ENCODE results near the gene RSRC1. TPM values are rescaled to one million over a fixed set of nuclear protein-coding genes. Genes with fewer than 3 reads are reported as not detected.

The RSRC1 gene
- total RNA-seq, 2 experiments from 2014 or later: 42.9 to 48.9 TPM

GRCh38 chr3:158447408-158447807 lies 337.5 kb downstream of the RSRC1 start:
- Mint-ChIP-seq H3K27me3 (no peaks in the 10 kb centered on the region), H3K4me1 (no peaks in the 10 kb centered on the region), H3K36me3 (no peaks in the 10 kb centered on the region), H3K27ac (no peak overlapping the region), H3K4me3 (no peak overlapping the region), H3K9me3 (no peaks in the 10 kb centered on the region)
- no peak for DNase-seq
- ATAC-seq (ENCODE audit: low read depth): no peak
- POLR2A ChIA-PET: no interaction called here

GRCh38 chr3:158451405-158452055 lies 341.6 kb downstream of the RSRC1 start:
- Mint-ChIP-seq H3K27me3 (no peaks in the 10 kb centered on the region), H3K4me3 (no peak overlapping the region), H3K4me1 (no peaks in the 10 kb centered on the region), H3K27ac (no peak overlapping the region), H3K36me3 (no peaks in the 10 kb centered on the region), H3K9me3 (no peaks in the 10 kb centered on the region)
- no peak for DNase-seq
- no peak for ATAC-seq (ENCODE audit: low read depth)
- POLR2A ChIA-PET: no interaction called here

- Mint-ChIP-seq H3K4me3 (no peak overlapping the region), H3K4me1 (no peaks in the 10 kb centered on the region), H3K27ac (no peak overlapping the region), H3K36me3 (no peaks in the 10 kb centered on the region), H3K9me3 (no peaks in the 10 kb centered on the region), H3K27me3 (no peaks in the 10 kb centered on the region)
- DNase-seq (no peak), ATAC-seq (ENCODE audit: low read depth) (no peak)
- POLR2A ChIA-PET: no interaction called here
Measured at GRCh38 chr3:158452334-158452733, 342.4 kb downstream of the RSRC1 start.

GRCh38 chr3:158453004-158453403 lies 343.1 kb downstream of the RSRC1 start:
- no peak overlapping the region for H3K27ac Mint-ChIP-seq

GRCh38 chr3:158453865-158454264 lies 344.0 kb downstream of the RSRC1 start:
- ATAC-seq (ENCODE audit: low read depth) (no peak), DNase-seq (no peak)
- H3K4me3 Mint-ChIP-seq: no peak overlapping the region
- no peaks in the 10 kb centered on the region for H3K36me3 Mint-ChIP-seq
- no peaks in the 10 kb centered on the region for H3K4me1 Mint-ChIP-seq
- POLR2A ChIA-PET: no interaction called here
- no peaks in the 10 kb centered on the region for H3K9me3 Mint-ChIP-seq
- no peak overlapping the region for H3K27ac Mint-ChIP-seq
- H3K27me3 Mint-ChIP-seq: no peaks in the 10 kb centered on the region

More at GRCh38 chr3:158453004-158453403, 343.1 kb downstream of the RSRC1 start:
- DNase-seq (no peak), ATAC-seq (ENCODE audit: low read depth) (no peak)
- Mint-ChIP-seq H3K36me3 (no peaks in the 10 kb centered on the region), H3K4me3 (no peak overlapping the region), H3K9me3 (no peaks in the 10 kb centered on the region), H3K27me3 (no peaks in the 10 kb centered on the region), H3K4me1 (no peaks in the 10 kb centered on the region)
- POLR2A ChIA-PET: no interaction called here

GRCh38 chr3:158455406-158455805 lies 345.5 kb downstream of the RSRC1 start:
- POLR2A ChIA-PET: no interaction called here
- H3K9me3 Mint-ChIP-seq: no peaks in the 10 kb centered on the region
- H3K36me3 Mint-ChIP-seq: no peaks in the 10 kb centered on the region
- no peak overlapping the region for H3K27ac Mint-ChIP-seq
- DNase-seq (no peak), ATAC-seq (ENCODE audit: low read depth) (no peak)
- no peaks in the 10 kb centered on the region for H3K4me1 Mint-ChIP-seq
- H3K27me3 Mint-ChIP-seq: no peaks in the 10 kb centered on the region
- H3K4me3 Mint-ChIP-seq: no peak overlapping the region

- Mint-ChIP-seq H3K4me3 (no peak overlapping the region), H3K9me3 (no peaks in the 10 kb centered on the region), H3K27me3 (no peaks in the 10 kb centered on the region), H3K36me3 (no peaks in the 10 kb centered on the region), H3K27ac (no peak overlapping the region), H3K4me1 (no peaks in the 10 kb centered on the region)
- POLR2A ChIA-PET: no interaction called here
- DNase-seq (no peak), ATAC-seq (ENCODE audit: low read depth) (no peak)
Measured at GRCh38 chr3:158456114-158456513, 346.2 kb downstream of the RSRC1 start.

GRCh38 chr3:158458464-158458863 lies 348.6 kb downstream of the RSRC1 start:
- POLR2A ChIA-PET: no interaction called here
- H3K9me3 Mint-ChIP-seq: no peaks in the 10 kb centered on the region
- no peak overlapping the region for H3K27ac Mint-ChIP-seq
- H3K4me3 Mint-ChIP-seq: no peak overlapping the region
- ATAC-seq (ENCODE audit: low read depth) (no peak), DNase-seq (no peak)
- no peaks in the 10 kb centered on the region for H3K27me3 Mint-ChIP-seq
- H3K36me3 Mint-ChIP-seq: no peaks in the 10 kb centered on the region
- H3K4me1 Mint-ChIP-seq: no peaks in the 10 kb centered on the region

- no peak for DNase-seq
- no peaks in the 10 kb centered on the region for H3K9me3 Mint-ChIP-seq
- no peak overlapping the region for H3K4me3 Mint-ChIP-seq
- no peak for ATAC-seq (ENCODE audit: low read depth)
- POLR2A ChIA-PET: no interaction called here
- no peaks in the 10 kb centered on the region for H3K27me3 Mint-ChIP-seq
- H3K36me3 Mint-ChIP-seq: no peaks in the 10 kb centered on the region
- no peak overlapping the region for H3K27ac Mint-ChIP-seq
- H3K4me1 Mint-ChIP-seq: no peaks in the 10 kb centered on the region
Measured at GRCh38 chr3:158460926-158461325, 351.0 kb downstream of the RSRC1 start.

GRCh38 chr3:158463556-158463955 lies 353.7 kb downstream of the RSRC1 start:
- no peaks in the 10 kb centered on the region for H3K9me3 Mint-ChIP-seq
- no peak for ATAC-seq (ENCODE audit: low read depth)
- no peak overlapping the region for H3K4me3 Mint-ChIP-seq
- DNase-seq: no peak
- H3K4me1 Mint-ChIP-seq: no peaks in the 10 kb centered on the region
- POLR2A ChIA-PET: no interaction called here
- H3K27me3 Mint-ChIP-seq: no peaks in the 10 kb centered on the region
- H3K27ac Mint-ChIP-seq: no peak overlapping the region
- H3K36me3 Mint-ChIP-seq: no peaks in the 10 kb centered on the region

- ATAC-seq (ENCODE audit: low read depth): no peak
- H3K4me1 Mint-ChIP-seq: no peaks in the 10 kb centered on the region
- no peaks in the 10 kb centered on the region for H3K27me3 Mint-ChIP-seq
- no peaks in the 10 kb centered on the region for H3K9me3 Mint-ChIP-seq
- H3K36me3 Mint-ChIP-seq: no peaks in the 10 kb centered on the region
- POLR2A ChIA-PET: no interaction called here
- H3K27ac Mint-ChIP-seq: no peak overlapping the region
- no peak overlapping the region for H3K4me3 Mint-ChIP-seq
- no peak for DNase-seq
Measured at GRCh38 chr3:158465074-158465473, 355.2 kb downstream of the RSRC1 start.

GRCh38 chr3:158470944-158471638 lies 361.2 kb downstream of the RSRC1 start:
- no peak overlapping the region for H3K4me3 Mint-ChIP-seq
- no peak for ATAC-seq (ENCODE audit: low read depth)
- DNase-seq: no peak
- no peaks in the 10 kb centered on the region for H3K36me3 Mint-ChIP-seq
- H3K9me3 Mint-ChIP-seq: peaks cover 2% of the 10 kb centered on the region
- H3K27ac Mint-ChIP-seq: no peak overlapping the region
- POLR2A ChIA-PET: no interaction called here
- H3K4me1 Mint-ChIP-seq: no peaks in the 10 kb centered on the region
- H3K27me3 Mint-ChIP-seq: no peaks in the 10 kb centered on the region

GRCh38 chr3:158471639-158472294 lies 361.9 kb downstream of the RSRC1 start:
- DNase-seq: no peak
- Mint-ChIP-seq H3K4me1 (no peaks in the 10 kb centered on the region), H3K4me3 (no peak overlapping the region), H3K27ac (no peak overlapping the region), H3K9me3 (peaks cover 2% of the 10 kb centered on the region), H3K36me3 (no peaks in the 10 kb centered on the region), H3K27me3 (no peaks in the 10 kb centered on the region)
- POLR2A ChIA-PET: no interaction called here
- ATAC-seq (ENCODE audit: low read depth): no peak

GRCh38 chr3:158479051-158479450 lies 369.2 kb downstream of the RSRC1 start:
- Mint-ChIP-seq H3K9me3 (no peaks in the 10 kb centered on the region), H3K36me3 (no peaks in the 10 kb centered on the region), H3K4me1 (no peaks in the 10 kb centered on the region), H3K27ac (no peak overlapping the region), H3K4me3 (no peak overlapping the region), H3K27me3 (no peaks in the 10 kb centered on the region)
- ATAC-seq (ENCODE audit: low read depth) (no peak), DNase-seq (no peak)
- POLR2A ChIA-PET: no interaction called here

All from activated naive CD8-positive, alpha-beta T cell treated with anti-CD3 and anti-CD28 coated beads, Interleukin-2, amount 10 ng/mL, durations not matched to agents 7 days and 5 days (primary cell).